ENCODE data around the gene TERT.

- TF ChIP-seq CTCF (conservative IDR thresholded peaks at IDR 0.05; ENCODE audit: low read depth, low read length) (no peak), EZH2 (IDR thresholded peaks at IDR 0.05; ENCODE audit: low read length, unreplicated experiment) (no peak), EZH2phosphoT487 (IDR thresholded peaks at IDR 0.05; ENCODE audit: borderline replicate concordance, low read length) (no peak)
Measured at GRCh38 chr5:1219768-1220100, 75.1 kb downstream of the TERT start.

Measured in PC-3 (cell line).